HepG2 (cell line): Measurements from ENCODE around the gene ARHGEF12. TPM values are rescaled to one million over a fixed set of nuclear protein-coding genes. Genes with fewer than 3 reads are reported as not detected.

Experiments used
- ATAC-seq: fragments of 200-7000 bp; cut with Tn5 transposase; 3 replicates; pipeline ENCODE4 v1.9.1; 2020; ENCODE audit warnings: mild to moderate bottlenecking, moderate library complexity
- BruUV-seq: library from RNA; stranded (reverse); fragments of 400-500 nt; replicated peaks from 2 replicates; lab custom pipeline; 2021; lab: Mats Ljungman, UMichigan
- CTCF ChIA-PET: fragments of 300-600 bp; formaldehyde crosslinking; extraction: SDS; loops from one replicate; lab custom pipeline; 2021; ENCODE audit warnings: low total read pairs, inconsistent platforms, low intra/inter-chr PET ratio; lab: Yijun Ruan, JAX
- POLR2A ChIA-PET: fragments of 350-600 bp; sonication (Branson Sonifier 250); formaldehyde crosslinking; loops from one replicate; lab custom pipeline; 2020; ENCODE audit warnings: antibody characterized with exemption, inconsistent platforms; lab: Yijun Ruan, JAX
- DNase-seq: peaks from one replicate; pipeline ENCODE4 v3.0.0-alpha.2; 2015; ENCODE audit warnings: low spot score
- FAIRE-seq: peaks from 3 replicates; lab custom pipeline; 2011; peaks lifted over from hg19 to GRCh38; lab: Jason Lieb, UNC
- H2AFZ ChIP-seq: one replicate; pipeline ENCODE4 v1.6.1; 2011; ENCODE audit warnings: low read length, inconsistent platforms
- H3K27ac ChIP-seq: fragments of 300-600 bp; 3 replicates; pipeline ENCODE4 v1.8.0; 2011; ENCODE audit warnings: mixed run types, mild to moderate bottlenecking, mixed read lengths, low read length, inconsistent platforms; ENCODE audit not compliant: insufficient read depth; ENCODE audit errors: extremely low read length
- H3K27me3 ChIP-seq, 2 experiments: fragments of 200-600 bp in 1 of 2; 2 replicates in 1 of 2; 3 replicates in 1 of 2; pipeline versions ENCODE4 v1.6.0 to v1.8.0; 2011; ENCODE audit warnings: low read length in 2 of 2, mild to moderate bottlenecking in 2 of 2, moderate library complexity in 2 of 2, inconsistent platforms in 1 of 2; ENCODE audit not compliant: insufficient read depth in 2 of 2, control insufficient read depth in 1 of 2
- H3K36me3 ChIP-seq, 2 experiments: fragments of 200-600 bp in 1 of 2; replicated peaks in 1 of 2; 2 replicates in 1 of 2; 3 replicates in 1 of 2; pipeline versions ENCODE4 v1.5.1 to v1.8.0; 2011; ENCODE audit warnings: low read length in 2 of 2, inconsistent platforms in 1 of 2; ENCODE audit not compliant: insufficient read depth in 2 of 2, control insufficient read depth in 1 of 2
- H3K4me1 ChIP-seq: 2 replicates; pipeline ENCODE4 v1.5.1; 2012; ENCODE audit warnings: low read length, inconsistent platforms; ENCODE audit not compliant: insufficient read depth
- H3K4me2 ChIP-seq: 2 replicates; pipeline ENCODE4 v1.6.0; 2011; ENCODE audit warnings: low read depth, low read length, inconsistent platforms
- H3K4me3 ChIP-seq, 3 experiments: fragments of 200-600 bp in 1 of 3; sonication (generic), shearing (Covaris generic) in 1 of 3; replicated peaks in 1 of 3; 2 replicates each; pipeline ENCODE4 v1.5.1; 2011 to 2016; ENCODE audit warnings: low read length in 3 of 3, inconsistent platforms in 2 of 3, low read depth in 2 of 3, mild to moderate bottlenecking in 2 of 3, control low read depth in 1 of 3, mixed read lengths in 1 of 3; ENCODE audit not compliant: insufficient read depth in 1 of 3
- H3K79me2 ChIP-seq: one replicate; pipeline ENCODE4 v1.6.1; 2011; ENCODE audit warnings: low read length, inconsistent platforms; ENCODE audit not compliant: insufficient read depth
- H3K9ac ChIP-seq: 2 replicates; pipeline ENCODE4 v1.6.0; 2011; ENCODE audit warnings: mild to moderate bottlenecking, low read depth, low read length, inconsistent platforms; ENCODE audit not compliant: insufficient read depth
- H3K9me3 ChIP-seq: 2 replicates; pipeline ENCODE4 v1.5.1; 2012; ENCODE audit warnings: mild to moderate bottlenecking, low read length
- H4K20me1 ChIP-seq: 2 replicates; pipeline ENCODE4 v1.6.0; 2011; ENCODE audit warnings: inconsistent platforms, mild to moderate bottlenecking, low read length, moderate library complexity; ENCODE audit not compliant: insufficient read depth
- FOXC1 ChIP-seq: sonication (generic); formaldehyde crosslinking; IDR thresholded peaks from 2 replicates; pipeline ENCODE4 v1.8.0; 2022; ENCODE audit warnings: mild to moderate bottlenecking, missing genetic modification reagents, borderline replicate concordance
- HNF4A ChIP-seq: sonication (generic); formaldehyde crosslinking; IDR thresholded peaks from 2 replicates; pipeline ENCODE4 v1.4.0; 2020; ENCODE audit warnings: missing genetic modification reagents
- MEF2D ChIP-seq: sonication (generic); formaldehyde crosslinking; IDR thresholded peaks from 2 replicates; pipeline ENCODE4 v1.5.1; 2020; ENCODE audit warnings: mild to moderate bottlenecking, missing genetic modification reagents
- NCOA5 ChIP-seq: sonication (generic); formaldehyde crosslinking; IDR thresholded peaks from 2 replicates; pipeline ENCODE4 v1.4.0; 2020; ENCODE audit warnings: missing genetic modification reagents
- NR2F2 ChIP-seq: IDR thresholded peaks from 2 replicates; pipeline ENCODE4 v1.6.1; 2012; ENCODE audit warnings: low read depth, inconsistent platforms, borderline replicate concordance
- SP4 ChIP-seq: sonication (generic); formaldehyde crosslinking; IDR thresholded peaks from 2 replicates; pipeline ENCODE4 v1.8.1; 2023; ENCODE audit warnings: mild to moderate bottlenecking, missing genetic modification reagents
- STAG1 ChIP-seq: sonication (generic); formaldehyde crosslinking; IDR thresholded peaks from 2 replicates; pipeline ENCODE4 v1.4.0; 2020; ENCODE audit warnings: missing genetic modification reagents
- ZFP82 ChIP-seq: sonication (generic); formaldehyde crosslinking; IDR thresholded peaks from 2 replicates; pipeline ENCODE4 v1.5.1; 2020; ENCODE audit warnings: mild to moderate bottlenecking, missing genetic modification reagents, borderline replicate concordance
- WGBS: methylation state at CpG from one replicate; pipeline ENCODE4 v1.1.6; 2017; ENCODE audit warnings: low lambda C conversion rate; 5-methylcytosine and 5-hydroxymethylcytosine counted together
- in situ Hi-C: cut with HindIII; loops from 2 replicates; pipeline ENCODE4 v1.10.0; 2017; ENCODE audit warnings: low pct_unique_long_range_greater_than_20kb; ENCODE audit not compliant: extremely low pct_ligation_motif_present
- intact Hi-C: fragments of 100-400 bp; cut with micrococcal nuclease; formaldehyde crosslinking; loops from one replicate; pipeline ENCODE4 v1.10.0; 2022; ENCODE audit not compliant: unreplicated experiment
- polyA plus RNA-seq, 8 experiments: library from polyadenylated mRNA; depleted of rRNA in 3 of 8; stranded (reverse) in 7 of 8; unstranded in 1 of 8; fragments of >200 nt; fragmentation: Illumina TruSeq in 4 of 8; extraction: Trizol in 4 of 8; gene quantifications; 2 replicates each; pipeline versions ENCODE4 v1.2.1 to v1.2.3, GENCODE V29; 2011 to 2016; ENCODE audit warnings: low read depth in 4 of 8, missing spikeins in 1 of 8, mixed read lengths in 1 of 8; ENCODE audit not compliant: insufficient read depth in 1 of 8
- total RNA-seq, 5 experiments: library from RNA; depleted of rRNA; stranded (reverse); fragments of >200 nt; fragmentation: Illumina TruSeq; extraction: Trizol; gene quantifications; 2 replicates each; pipeline ENCODE4 v1.2.3, GENCODE V29; 2016; ENCODE audit warnings: low read depth in 1 of 5
- TF ChIP-seq, protein P1 (sequence below): sonication (generic); formaldehyde crosslinking; IDR thresholded peaks from 2 replicates; pipeline ENCODE4 v1.5.0; 2020; ENCODE audit warnings: mild to moderate bottlenecking, low read depth, missing genetic modification reagents, borderline replicate concordance
- TF ChIP-seq, protein P2 (sequence below): IDR thresholded peaks from 2 replicates; pipeline ENCODE4 v1.6.1; 2012; ENCODE audit warnings: low read depth, low read length, improper control_type of control experiment
- TF ChIP-seq, protein P3 (sequence below): sonication (generic); formaldehyde crosslinking; IDR thresholded peaks from 2 replicates; pipeline ENCODE4 v1.5.1; 2020; ENCODE audit warnings: mild to moderate bottlenecking, missing genetic modification reagents, moderate library complexity

ARHGEF12 gene
- total and polyA plus RNA-seq, 2 of the 13 experiments (the other 11 are each of a cell fraction or from before 2014, with no cell fraction given) = 17.9 to 54.4 TPM

DNA sequence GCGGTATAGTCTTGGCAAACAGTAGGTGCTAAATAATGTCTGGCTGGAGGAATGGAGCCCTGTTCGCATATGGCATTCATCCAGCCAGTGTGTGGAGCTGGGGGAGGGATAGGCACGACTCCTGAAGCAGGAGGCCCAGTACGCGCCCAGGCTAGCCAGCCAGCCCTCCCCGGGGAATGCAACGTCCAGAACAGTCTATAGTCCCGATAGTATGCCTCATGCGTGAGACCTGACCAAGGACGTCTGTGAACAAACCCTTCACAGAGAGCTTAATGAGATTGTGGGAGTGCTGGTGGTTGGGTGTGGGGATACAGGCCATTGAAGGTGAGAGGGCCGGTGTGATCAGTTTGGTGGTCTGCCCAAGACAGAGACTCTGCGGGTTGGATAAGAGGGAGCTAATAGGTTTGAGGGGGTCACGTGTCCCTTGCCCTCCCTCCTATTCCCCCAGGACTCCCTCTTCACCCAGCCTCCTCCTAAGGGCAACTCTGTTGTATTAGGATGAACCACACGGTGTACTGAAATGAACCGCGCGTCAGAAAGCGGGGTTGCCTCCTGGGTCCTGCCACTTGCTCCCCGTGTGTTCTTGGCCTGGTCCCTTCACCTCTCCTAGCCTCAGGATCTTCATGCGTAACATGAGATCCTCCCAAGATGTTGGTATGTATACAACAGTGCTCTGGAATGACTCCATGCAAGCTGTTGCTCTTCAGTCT lies 174.3 kb downstream of the ARHGEF12 start:
- no peaks in the 10 kb centered on the region for H3K79me2 ChIP-seq
- 13% methylated on average over 11 of the region's 20 CpGs for WGBS
- no peak overlapping the region; the same call in 1 of the 2 replicates for H3K4me2 ChIP-seq
- no peak overlapping the region for H3K27ac ChIP-seq
- H3K9ac ChIP-seq = no peak overlapping the region
- CTCF ChIA-PET = interaction anchor here (1.1 to 3.2 kb wide), 6 partner anchors 149 to 442 kb away, joined by 3 to 33 read pairs (median 6); no protein-coding TSS in a partner anchor
- H3K9me3 ChIP-seq = no peaks in the 10 kb centered on the region
- in situ Hi-C loops (loop anchor here (5.0 to 10.0 kb wide), 3 partner anchors 177 to 442 kb away; no protein-coding TSS in a partner anchor), intact Hi-C loops (loop anchor here (1.0 to 10.0 kb wide), 5 partner anchors 175 to 602 kb away; no protein-coding TSS in a partner anchor)
- no peak for FAIRE-seq
- peak; percentile 12 for ATAC-seq
- no TSS peak for BruUV-seq
- peaks cover 4 to 74% of the 10 kb centered on the region in 2 experiments for H3K27me3 ChIP-seq
- peaks cover 10% of the 10 kb centered on the region for H3K4me1 ChIP-seq
- TF ChIP-seq ZFP82 (CRISPR knock-in tag) (no peak), SP4 (0 out of 2 replicates have a peak, but pooled peaks have one; percentile 47), FOXC1 (CRISPR knock-in tag) (0 out of 2 replicates have a peak, but pooled peaks have one; percentile 18)
- POLR2A ChIA-PET = no interaction called here
- no peak overlapping the region for H2AFZ ChIP-seq
- H4K20me1 ChIP-seq = no peaks in the 10 kb centered on the region
- no peak for DNase-seq
- H3K36me3 ChIP-seq = no peaks in the 10 kb centered on the region
- no peak overlapping the region; a peak in 1 of 6 replicates for H3K4me3 ChIP-seq

DNA sequence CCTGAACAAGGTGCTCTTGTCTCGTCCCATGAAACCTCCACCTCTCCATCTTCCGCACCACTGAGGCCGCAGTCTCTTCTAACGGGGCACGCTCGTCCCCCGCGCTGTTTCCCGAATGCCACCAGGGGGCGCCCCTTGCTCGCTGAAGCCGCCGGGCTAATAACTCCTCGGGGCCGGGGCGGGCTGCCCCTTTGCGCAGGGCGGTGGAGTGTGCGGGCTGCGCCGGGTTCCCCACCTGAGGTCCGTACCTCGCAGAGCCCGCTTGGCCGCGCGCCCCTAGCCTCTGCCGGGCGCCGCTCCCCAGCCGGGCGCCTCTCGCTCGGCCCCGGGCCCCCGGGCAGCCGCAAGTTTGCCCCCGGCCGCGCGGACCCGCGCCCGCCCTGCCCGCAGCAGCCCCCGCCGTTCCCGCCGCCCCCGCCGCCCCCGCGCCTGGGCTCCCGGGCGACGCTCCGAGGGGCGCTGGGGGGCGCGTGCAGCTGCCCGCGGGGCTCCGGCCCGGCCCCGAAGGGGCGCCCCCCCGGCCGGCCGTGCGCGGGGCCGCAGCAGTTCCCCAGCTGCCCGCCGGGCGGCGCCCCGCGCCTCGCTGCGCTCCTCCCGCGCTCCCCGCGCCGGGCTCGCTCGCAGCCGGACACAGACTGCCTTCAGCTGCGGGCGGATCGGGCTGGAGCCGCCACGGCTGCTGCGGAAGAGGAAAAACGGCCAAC lies 175.1 kb downstream of the ARHGEF12 start, which contains the start of gene GRIK4:
Gene GRIK4 (plus strand): TSS at position 633 of the 704 bp plus-strand sequence. CDS start 148,571 bp downstream, outside the sequence.
- Histone ChIP-seq H3K4me2 (peak within 1 kb of the TSS; percentile 63), H4K20me1 (no peaks in the 10 kb centered on the region), H3K4me3 (peak within 1 kb of the TSS; percentile 47 to 71 (median 49); a peak in 4 of 6 replicates), H3K4me1 (peaks cover 3% of the 10 kb centered on the region), H3K9ac (no peak within 1 kb of the TSS), H3K36me3 (no peaks in the 10 kb centered on the region), H3K27ac (no peak within 1 kb of the TSS), H3K9me3 (no peaks in the 10 kb centered on the region), H3K27me3 (peaks cover 4 to 75% of the 10 kb centered on the region in 2 experiments), H3K79me2 (no peaks in the 10 kb centered on the region), H2AFZ (no peak within 1 kb of the TSS)
- in situ Hi-C loops (loop anchor here (5.0 to 10.0 kb wide), 3 partner anchors 176 to 441 kb away; no protein-coding TSS in a partner anchor), intact Hi-C loops (loop anchor here (1.0 to 10.0 kb wide), 5 partner anchors 174 to 602 kb away; no protein-coding TSS in a partner anchor)
- CTCF ChIA-PET = interaction anchor here (0.7 to 3.2 kb wide), 7 partner anchors 149 to 441 kb away, joined by 3 to 33 read pairs (median 6); no protein-coding TSS in a partner anchor
- WGBS = 4% methylated on average over 10 of the region's 95 CpGs
- POLR2A ChIA-PET = no interaction called here
- ATAC-seq (peak; percentile 90), FAIRE-seq (no peak), DNase-seq (peak; percentile 52)
- BruUV-seq = no TSS peak
- TF ChIP-seq MEF2D (no peak), NCOA5 (CRISPR knock-in tag) (no peak), STAG1 (CRISPR knock-in tag) (peak; percentile 98), NR2F2 (no peak), HNF4A (CRISPR knock-in tag) (no peak)
- TF ChIP-seq, protein P1, sequence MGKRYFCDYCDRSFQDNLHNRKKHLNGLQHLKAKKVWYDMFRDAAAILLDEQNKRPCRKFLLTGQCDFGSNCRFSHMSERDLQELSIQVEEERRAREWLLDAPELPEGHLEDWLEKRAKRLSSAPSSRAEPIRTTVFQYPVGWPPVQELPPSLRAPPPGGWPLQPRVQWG (CRISPR knock-in tag) = no peak
- TF ChIP-seq, protein P2, sequence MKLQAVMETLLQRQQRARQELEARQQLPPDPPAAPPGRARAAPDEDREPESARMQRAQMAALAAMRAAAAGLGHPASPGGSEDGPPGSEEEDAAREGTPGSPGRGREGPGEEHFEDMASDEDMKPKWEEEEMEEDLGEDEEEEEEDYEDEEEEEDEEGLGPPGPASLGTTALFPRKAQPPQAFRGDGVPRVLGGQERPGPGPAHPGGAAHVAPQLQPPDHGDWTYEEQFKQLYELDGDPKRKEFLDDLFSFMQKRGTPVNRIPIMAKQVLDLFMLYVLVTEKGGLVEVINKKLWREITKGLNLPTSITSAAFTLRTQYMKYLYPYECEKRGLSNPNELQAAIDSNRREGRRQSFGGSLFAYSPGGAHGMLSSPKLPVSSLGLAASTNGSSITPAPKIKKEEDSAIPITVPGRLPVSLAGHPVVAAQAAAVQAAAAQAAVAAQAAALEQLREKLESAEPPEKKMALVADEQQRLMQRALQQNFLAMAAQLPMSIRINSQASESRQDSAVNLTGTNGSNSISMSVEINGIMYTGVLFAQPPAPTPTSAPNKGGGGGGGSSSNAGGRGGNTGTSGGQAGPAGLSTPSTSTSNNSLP = no peak
- TF ChIP-seq, protein P3, sequence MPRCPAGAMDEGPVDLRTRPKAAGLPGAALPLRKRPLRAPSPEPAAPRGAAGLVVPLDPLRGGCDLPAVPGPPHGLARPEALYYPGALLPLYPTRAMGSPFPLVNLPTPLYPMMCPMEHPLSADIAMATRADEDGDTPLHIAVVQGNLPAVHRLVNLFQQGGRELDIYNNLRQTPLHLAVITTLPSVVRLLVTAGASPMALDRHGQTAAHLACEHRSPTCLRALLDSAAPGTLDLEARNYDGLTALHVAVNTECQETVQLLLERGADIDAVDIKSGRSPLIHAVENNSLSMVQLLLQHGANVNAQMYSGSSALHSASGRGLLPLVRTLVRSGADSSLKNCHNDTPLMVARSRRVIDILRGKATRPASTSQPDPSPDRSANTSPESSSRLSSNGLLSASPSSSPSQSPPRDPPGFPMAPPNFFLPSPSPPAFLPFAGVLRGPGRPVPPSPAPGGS (CRISPR knock-in tag) = 0 out of 2 replicates have a peak, but pooled peaks have one; percentile 27
